H1 (cell line): ENCODE measurements around the gene CISTR. TPM values are rescaled to one million over a fixed set of nuclear protein-coding genes. Genes with fewer than 3 reads are reported as not detected.

Source experiments
- CTCF ChIA-PET: fragments of 300-600 bp; sonication (Branson Sonifier 250); formaldehyde crosslinking; loops from one replicate; lab custom pipeline; 2021; ENCODE audit not compliant: partially characterized antibody; lab: Charles Lee
- POLR2A ChIA-PET: fragments of 300-600 bp; sonication (Branson Sonifier 250); formaldehyde crosslinking; loops from one replicate; lab custom pipeline; 2021; ENCODE audit warnings: inconsistent platforms; ENCODE audit not compliant: partially characterized antibody; lab: Charles Lee
- DNase-seq, 2 experiments: peaks; one replicate each; pipeline versions ENCODE4 v3.0.0 to v3.0.0-alpha.2; 2010 to 2022; ENCODE audit warnings: low spot score in 2 of 2, low read depth in 1 of 2, mixed read lengths in 1 of 2
- FAIRE-seq: peaks from 2 replicates; lab custom pipeline; 2011; peaks lifted over from hg19 to GRCh38; lab: Jason Lieb, UNC
- H2AFZ ChIP-seq: 2 replicates; pipeline ENCODE4 v1.8.1; 2012; ENCODE audit warnings: low read length, inconsistent platforms
- H2AK5ac ChIP-seq: 2 replicates; pipeline ENCODE4 v1.6.1; 2013; ENCODE audit warnings: low read depth, low read length
- H2BK120ac ChIP-seq: replicated peaks from 2 replicates; pipeline ENCODE3; 2013; ENCODE audit warnings: low read depth, low read length, inconsistent platforms
- H2BK12ac ChIP-seq: 2 replicates; pipeline ENCODE4 v1.6.1; 2013; ENCODE audit warnings: low read depth, low read length
- H2BK15ac ChIP-seq: 2 replicates; pipeline ENCODE4 v1.6.1; 2013; ENCODE audit warnings: low read length
- H2BK20ac ChIP-seq: 2 replicates; pipeline ENCODE4 v1.6.1; 2013; ENCODE audit warnings: low read length
- H2BK5ac ChIP-seq: 2 replicates; pipeline ENCODE4 v1.6.1; 2013; ENCODE audit warnings: low read depth, low read length
- H3K14ac ChIP-seq: 2 replicates; pipeline ENCODE4 v1.6.1; 2013; ENCODE audit warnings: inconsistent platforms; ENCODE audit not compliant: insufficient read length
- H3K18ac ChIP-seq: 2 replicates; pipeline ENCODE4 v1.6.1; 2013; ENCODE audit warnings: low read length; ENCODE audit errors: extremely low read depth
- H3K23ac ChIP-seq: 2 replicates; pipeline ENCODE4 v1.6.1; 2013; ENCODE audit warnings: inconsistent platforms; ENCODE audit not compliant: insufficient read length
- H3K23me2 ChIP-seq: 2 replicates; pipeline ENCODE4 v1.6.1; 2013; ENCODE audit warnings: low read depth, low read length
- H3K27ac ChIP-seq: 2 replicates; pipeline ENCODE4 v1.6.1; 2011; ENCODE audit warnings: low read depth, low read length, inconsistent platforms
- H3K27me3 ChIP-seq, 4 experiments: replicated peaks in 1 of 4; 1 replicate in 1 of 4; 2 replicates in 3 of 4; pipeline versions ENCODE4 v1.6.1 to v1.8.1; 2011 to 2013; ENCODE audit warnings: low read length in 3 of 4, mild to moderate bottlenecking in 3 of 4, inconsistent platforms in 2 of 4, mixed read lengths in 2 of 4, moderate library complexity in 1 of 4; ENCODE audit not compliant: control insufficient read depth in 3 of 4, insufficient read depth in 3 of 4; ENCODE audit errors: extremely low read depth in 1 of 4
- H3K36me3 ChIP-seq, 4 experiments: 2 replicates each; pipeline versions ENCODE4 v1.6.1 to v1.8.1; 2011 to 2013; ENCODE audit warnings: mild to moderate bottlenecking in 4 of 4, low read length in 3 of 4, moderate library complexity in 2 of 4, control low read depth in 1 of 4, inconsistent platforms in 1 of 4; ENCODE audit not compliant: insufficient read depth in 4 of 4, control insufficient read depth in 2 of 4
- H3K4ac ChIP-seq: replicated peaks from 2 replicates; pipeline ENCODE3; 2013; ENCODE audit warnings: low read length, low read depth, mixed read lengths, inconsistent platforms; ENCODE audit not compliant: insufficient read length
- H3K4me1 ChIP-seq, 4 experiments: replicated peaks in 1 of 4; 1 replicate in 1 of 4; 2 replicates in 3 of 4; pipeline versions ENCODE4 v1.6.1 to v1.8.1; 2011 to 2013; ENCODE audit warnings: low read length in 3 of 4, inconsistent platforms in 2 of 4, mixed read lengths in 1 of 4; ENCODE audit not compliant: insufficient read depth in 4 of 4, control insufficient read depth in 3 of 4
- H3K4me2 ChIP-seq, 2 experiments: 2 replicates each; pipeline versions ENCODE4 v1.6.1 to v1.8.1; 2011 to 2013; ENCODE audit warnings: low read depth in 2 of 2, low read length in 2 of 2, control low read depth in 1 of 2, inconsistent platforms in 1 of 2, mild to moderate bottlenecking in 1 of 2; ENCODE audit not compliant: insufficient read depth in 1 of 2
- H3K4me3 ChIP-seq, 4 experiments: fragments of 200-600, 300-600 bp in 1 of 4; sonication (generic), shearing (Covaris generic), sonication (Bioruptor Twin) in 1 of 4; 2 replicates each; pipeline versions ENCODE4 v1.5.1 to v1.8.1; 2011 to 2016; ENCODE audit warnings: low read length in 4 of 4, low read depth in 3 of 4, control low read depth in 2 of 4, inconsistent platforms in 2 of 4, mild to moderate bottlenecking in 2 of 4, mixed read lengths in 1 of 4, moderate library complexity in 1 of 4; ENCODE audit not compliant: insufficient read depth in 2 of 4; ENCODE audit errors: extremely low read depth in 1 of 4
- H3K56ac ChIP-seq: replicated peaks from 2 replicates; pipeline ENCODE3; 2013; ENCODE audit warnings: low read depth, mild to moderate bottlenecking, mixed read lengths, low read length, inconsistent platforms; ENCODE audit not compliant: insufficient read length
- H3K79me1 ChIP-seq: 2 replicates; pipeline ENCODE4 v1.6.1; 2013; ENCODE audit warnings: low read depth, low read length, control low read depth
- H3K79me2 ChIP-seq, 2 experiments: 2 replicates each; pipeline versions ENCODE4 v1.6.1 to v1.8.1; 2012 to 2013; ENCODE audit warnings: low read length in 2 of 2, mild to moderate bottlenecking in 2 of 2, inconsistent platforms in 1 of 2; ENCODE audit not compliant: insufficient read depth in 2 of 2, control insufficient read depth in 1 of 2
- H3K9ac ChIP-seq, 4 experiments: replicated peaks in 1 of 4; 1 replicate in 1 of 4; 2 replicates in 3 of 4; pipeline versions ENCODE4 v1.6.1 to v1.8.1; 2011 to 2013; ENCODE audit warnings: low read depth in 3 of 4, low read length in 3 of 4, control low read depth in 2 of 4, mild to moderate bottlenecking in 2 of 4, moderate library complexity in 2 of 4, inconsistent platforms in 1 of 4; ENCODE audit errors: extremely low read depth in 1 of 4
- H3K9me3 ChIP-seq, 2 experiments: 2 replicates each; pipeline versions ENCODE4 v1.6.1 to v1.8.1; 2012 to 2013; ENCODE audit warnings: mild to moderate bottlenecking in 2 of 2, moderate library complexity in 2 of 2, control low read depth in 1 of 2, inconsistent platforms in 1 of 2, low read depth in 1 of 2, low read length in 1 of 2, mixed read lengths in 1 of 2; ENCODE audit not compliant: insufficient read depth in 2 of 2
- H4K20me1 ChIP-seq, 2 experiments: replicated peaks in 1 of 2; 2 replicates each; pipeline versions ENCODE3 to v1.8.1; 2011 to 2013; ENCODE audit warnings: inconsistent platforms in 2 of 2, low read length in 2 of 2, mild to moderate bottlenecking in 1 of 2; ENCODE audit not compliant: insufficient read depth in 2 of 2, control insufficient read depth in 1 of 2
- H4K5ac ChIP-seq: 2 replicates; pipeline ENCODE4 v1.6.1; 2013; ENCODE audit warnings: low read length, low read depth, mixed read lengths, inconsistent platforms; ENCODE audit not compliant: insufficient read length
- H4K8ac ChIP-seq: 2 replicates; pipeline ENCODE4 v1.8.0; 2013; ENCODE audit warnings: mild to moderate bottlenecking, moderate library complexity, low read length, inconsistent platforms; ENCODE audit not compliant: insufficient read depth; ENCODE audit errors: extremely low read depth
- H4K91ac ChIP-seq: replicated peaks from 2 replicates; pipeline ENCODE3; 2013; ENCODE audit warnings: low read length, mixed read lengths, inconsistent platforms; ENCODE audit not compliant: insufficient read length
- KDM1A ChIP-seq: fragments of 200-600, 300-600 bp; sonication (generic); IDR thresholded peaks from 2 replicates; pipeline ENCODE4 v1.7.1; 2016; ENCODE audit warnings: mild to moderate bottlenecking, low read length, borderline replicate concordance
- RFX5 ChIP-seq: IDR thresholded peaks from 2 replicates; pipeline ENCODE4 v1.6.1; 2011; ENCODE audit warnings: low read depth, low read length, improper control_type of control experiment, borderline replicate concordance
- TAF1 ChIP-seq: IDR thresholded peaks from 2 replicates; pipeline ENCODE4 v1.6.1; 2011; ENCODE audit warnings: mild to moderate bottlenecking, low read depth, low read length
- TEAD4 ChIP-seq: IDR thresholded peaks from 2 replicates; pipeline ENCODE4 v1.6.1; 2012; ENCODE audit warnings: low read depth, low read length, inconsistent platforms, mixed read lengths
- YY1 ChIP-seq: IDR thresholded peaks from 2 replicates; pipeline ENCODE4 v1.6.1; 2011; ENCODE audit warnings: low read depth, mild to moderate bottlenecking, low read length
- WGBS, 2 experiments: shearing (Covaris generic) in 1 of 2; methylation state at CpG; one replicate each; pipeline versions ENCODE4 v1.1.6 to v1.1.7; 2013 to 2015; ENCODE audit warnings: low lambda C conversion rate in 2 of 2, mixed read lengths in 2 of 2, inconsistent platforms in 1 of 2, low coverage in 1 of 2, missing lambda C conversion rate in 1 of 2; ENCODE audit not compliant: insufficient replicate concordance in 2 of 2, insufficient coverage in 1 of 2, insufficient read length in 1 of 2; ENCODE audit errors: extremely low coverage in 1 of 2, missing lambda C conversion rate in 1 of 2; 5-methylcytosine and 5-hydroxymethylcytosine counted together
- polyA plus RNA-seq, 7 experiments: library from polyadenylated mRNA; depleted of rRNA in 3 of 7; stranded (reverse) in 5 of 7; unstranded in 2 of 7; fragments of >200 nt in 5 of 7; fragments of 200-250 nt in 2 of 7; gene quantifications; 1 replicate in 5 of 7; 2 replicates in 1 of 7; 4 replicates in 1 of 7; pipeline versions ENCODE4 v1.2.1 to v1.2.3, GENCODE V29; 2011 to 2013; ENCODE audit warnings: missing spikeins in 2 of 7, mixed read lengths in 2 of 7
- total RNA-seq: library from RNA; stranded (reverse); fragmentation: NEBNext Ultra II Directional; extraction: Animal tissue kit (Norgen Biotek cat#: 25700); gene quantifications from 2 replicates; pipeline ENCODE4 v1.2.1, GENCODE V29; 2021

The CISTR gene
- total and polyA plus RNA-seq, 2 of the 8 experiments (the other 6 are each of a cell fraction or from before 2014, with no cell fraction given): not detected

- Histone ChIP-seq H2BK15ac (no peak overlapping the region), H3K23ac (no peak overlapping the region), H2AFZ (no peak overlapping the region), H3K36me3 (no peaks in the 10 kb centered on the region), H4K91ac (no peak overlapping the region), H3K9me3 (no peaks in the 10 kb centered on the region), H2BK120ac (no peak overlapping the region), H3K9ac (no peak overlapping the region), H3K27me3 (peaks cover 8 to 39% (median 34%) of the 10 kb centered on the region in 4 experiments), H3K56ac (no peak overlapping the region), H3K14ac (no peak overlapping the region), H3K4ac (no peak overlapping the region), H4K5ac (no peak overlapping the region), H3K4me2 (no peak overlapping the region), H2BK12ac (peak overlapping the region; percentile 56; the same call in 1 of the 2 replicates), H2BK20ac (no peak overlapping the region), H4K8ac (no peak overlapping the region), H4K20me1 (no peaks in the 10 kb centered on the region), H3K18ac (no peak overlapping the region), H2BK5ac (no peak overlapping the region), H3K4me3 (no peak overlapping the region), H3K79me2 (no peaks in the 10 kb centered on the region), H3K23me2 (peaks cover 11% of the 10 kb centered on the region), H3K4me1 (peaks cover 3 to 17% (median 9%) of the 10 kb centered on the region in 4 experiments), H2AK5ac (no peak overlapping the region), H3K27ac (no peak overlapping the region), H3K79me1 (no peaks in the 10 kb centered on the region)
- FAIRE-seq: no peak
- 93% methylated on average over 3 of the region's 3 CpGs; no CpG with 5 or more reads in 1 of the 2 experiments for WGBS, 2 experiments
- CTCF ChIA-PET: interaction anchor here (0.7 to 7.1 kb wide), 13 partner anchors 8 to 156 kb away, joined by 3 to 194 read pairs (median 6); partner anchors contain the start of gene CALCOCO1
- no peak for TF ChIP-seq RFX5
- TF ChIP-seq KDM1A: no peak
- no peak for TF ChIP-seq YY1
- no peak for TF ChIP-seq TEAD4
- no peak for TF ChIP-seq TAF1
- POLR2A ChIA-PET: interaction anchor here (0.6 to 1.7 kb wide), 5 partner anchors 22 to 47 kb away, joined by 3 to 12 read pairs (median 4); partner anchors contain the start of gene ATP5MC2
- DNase-seq: no peak
These were observed 52.7 kb downstream of the CISTR start for GRCh38 chr12:53698948-53699677.
